Left renal cortex interstitium (tissue), 4 donors: ENCODE measurements around the gene CCDC134. TPM values are rescaled to one million over a fixed set of nuclear protein-coding genes. Genes with fewer than 3 reads are reported as not detected.

Experiments
- DNase-seq, 4 donors: peaks; one replicate each; pipeline ENCODE4 v3.0.0-alpha.2; 2013; ENCODE audit warnings: low read depth in 4 of 4, low spot score in 2 of 4, missing footprints in 1 of 4
- polyA plus RNA-seq, 4 donors: library from polyadenylated mRNA; unstranded; fragments of 120-200 nt; gene quantifications; one replicate each; pipeline ENCODE4 v1.2.1, GENCODE V29; 2013; ENCODE audit not compliant: insufficient read length in 4 of 4

CCDC134 gene
- polyA plus RNA-seq = 10 to 100 TPM in 2 of 4 donors, 1 to 10 TPM in 2; 7.8 to 10.8 (median 9.8) TPM

DNA sequence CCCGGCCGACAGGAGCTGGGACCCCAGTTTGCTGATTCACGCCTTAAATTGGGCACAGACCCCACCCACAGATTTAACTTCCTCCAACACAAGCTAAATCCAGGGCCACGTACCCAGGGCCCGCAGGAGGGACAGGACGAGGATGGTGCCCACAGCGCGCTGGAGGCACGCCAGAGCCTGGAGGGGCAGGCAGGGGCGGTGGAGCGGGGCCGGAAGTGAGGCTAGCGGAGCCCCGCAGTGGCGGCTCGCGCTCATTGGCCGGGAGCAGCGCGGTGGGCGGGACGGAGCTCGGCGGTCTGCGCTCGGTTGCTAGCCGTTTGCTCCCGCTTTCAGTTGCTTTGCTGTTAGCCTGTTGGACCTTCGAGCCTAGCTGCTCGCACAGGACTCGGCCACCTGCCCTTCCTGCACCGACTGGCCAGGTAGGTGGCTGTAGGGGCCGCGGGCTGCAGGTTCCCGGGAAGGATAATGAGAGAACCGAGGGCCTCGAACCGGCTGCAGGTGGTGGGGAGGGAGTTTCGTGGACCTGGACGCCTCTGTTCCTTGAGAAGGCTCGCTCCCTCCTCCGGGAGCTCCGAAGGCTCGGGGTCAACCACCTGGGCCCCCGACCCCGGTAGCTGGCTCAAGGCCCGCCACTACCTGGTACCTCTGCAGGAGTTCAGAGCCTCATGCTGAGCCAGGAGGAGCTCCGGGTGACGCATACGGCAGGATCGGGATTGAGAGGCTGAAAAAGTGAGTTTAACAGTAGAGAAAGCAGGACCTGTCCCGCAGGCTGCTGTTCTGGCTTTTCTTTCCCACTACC, at the start of gene CCDC134:
Gene CCDC134, plus strand, starts transcription at position 332 of the 799 bp plus-strand sequence. CDS start 8,212 bp downstream, outside the sequence.
- DNase-seq = peak; percentile 69 to 81 (median 72)

GRCh38 chr22:41752011-41752970, 48.2 kb upstream of the CCDC134 start:
- no peak for DNase-seq

GRCh38 chr22:41753984-41754383, 46.5 kb upstream of the CCDC134 start:
- DNase-seq = no peak

GRCh38 chr22:41757502-41757901, 43.0 kb upstream of the CCDC134 start:
- DNase-seq = no peak

DNA sequence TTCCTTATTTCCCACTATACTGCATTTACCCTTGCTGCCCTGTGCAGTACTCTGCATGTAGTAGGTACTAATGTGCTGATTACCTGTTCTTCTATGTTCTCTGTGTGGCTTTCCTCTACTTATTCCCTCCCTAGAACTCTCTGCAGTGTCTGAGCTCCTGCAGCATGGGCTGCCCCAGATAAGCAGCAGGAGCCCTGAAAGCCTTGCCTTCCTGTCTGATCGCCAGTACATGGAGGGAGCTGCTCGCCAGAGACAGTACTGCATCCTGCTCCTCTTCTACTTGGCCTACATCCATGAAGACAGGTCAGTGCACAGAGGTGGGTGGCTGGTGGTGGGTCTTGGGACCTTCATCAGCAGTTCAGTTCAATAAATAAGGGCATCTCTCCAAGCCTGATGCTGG, 42.2 kb upstream of the CCDC134 start:
- no peak for DNase-seq

GRCh38 chr22:41762980-41763779, 37.3 kb upstream of the CCDC134 start:
- no peak for DNase-seq

GRCh38 chr22:41766476-41766875, 34.0 kb upstream of the CCDC134 start:
- DNase-seq = no peak

- DNase-seq = no peak
Measured at GRCh38 chr22:41768430-41768829, 32.0 kb upstream of the CCDC134 start.

- no peak for DNase-seq
Measured at GRCh38 chr22:41770715-41771468, 29.6 kb upstream of the CCDC134 start.

- DNase-seq = no peak
Measured at GRCh38 chr22:41772198-41772597, 28.3 kb upstream of the CCDC134 start.

DNA sequence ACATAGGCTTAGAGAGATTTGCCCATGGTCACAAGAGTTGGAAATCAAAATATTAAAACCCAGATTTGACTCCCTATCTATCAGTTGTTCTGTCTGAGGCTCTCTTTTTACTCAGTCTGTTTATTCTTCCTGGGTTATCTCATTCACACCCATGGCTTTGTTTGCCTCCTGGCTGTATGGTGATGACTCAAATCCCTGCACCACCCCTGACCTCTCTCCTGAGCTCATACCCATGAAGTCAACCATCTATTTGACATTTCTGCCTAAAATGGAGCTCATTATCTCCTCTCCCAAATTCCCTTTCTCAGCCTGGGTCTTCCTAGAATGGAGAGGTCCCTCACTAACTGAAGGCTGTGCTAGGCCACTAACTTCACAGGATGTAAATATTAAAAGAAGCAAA, 27.8 kb upstream of the CCDC134 start:
- no peak for DNase-seq

- no peak for DNase-seq
Measured at GRCh38 chr22:41775338-41775737, 25.1 kb upstream of the CCDC134 start.

- DNase-seq = no peak
Measured at GRCh38 chr22:41775976-41776375, 24.5 kb upstream of the CCDC134 start.

DNA sequence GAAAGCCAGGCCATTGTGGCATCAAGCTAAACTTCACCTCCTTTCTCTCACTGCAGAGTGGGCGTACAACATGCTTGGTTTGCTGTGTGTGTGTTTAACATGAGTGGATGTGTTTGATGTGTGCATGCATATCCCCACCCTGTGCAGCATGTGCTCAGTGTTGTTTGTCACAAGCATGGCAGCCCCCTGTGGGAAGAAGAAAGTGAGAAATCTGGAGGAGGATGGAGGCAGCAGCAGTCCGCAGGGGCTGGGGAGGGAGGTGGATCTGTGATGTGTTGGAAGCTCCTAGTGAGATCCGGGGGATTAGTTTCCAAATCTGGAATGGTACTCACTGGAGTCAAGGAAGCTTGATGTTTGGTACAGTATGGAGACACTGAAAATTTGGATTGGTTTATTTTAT, 24.1 kb upstream of the CCDC134 start:
- DNase-seq = no peak

DNA sequence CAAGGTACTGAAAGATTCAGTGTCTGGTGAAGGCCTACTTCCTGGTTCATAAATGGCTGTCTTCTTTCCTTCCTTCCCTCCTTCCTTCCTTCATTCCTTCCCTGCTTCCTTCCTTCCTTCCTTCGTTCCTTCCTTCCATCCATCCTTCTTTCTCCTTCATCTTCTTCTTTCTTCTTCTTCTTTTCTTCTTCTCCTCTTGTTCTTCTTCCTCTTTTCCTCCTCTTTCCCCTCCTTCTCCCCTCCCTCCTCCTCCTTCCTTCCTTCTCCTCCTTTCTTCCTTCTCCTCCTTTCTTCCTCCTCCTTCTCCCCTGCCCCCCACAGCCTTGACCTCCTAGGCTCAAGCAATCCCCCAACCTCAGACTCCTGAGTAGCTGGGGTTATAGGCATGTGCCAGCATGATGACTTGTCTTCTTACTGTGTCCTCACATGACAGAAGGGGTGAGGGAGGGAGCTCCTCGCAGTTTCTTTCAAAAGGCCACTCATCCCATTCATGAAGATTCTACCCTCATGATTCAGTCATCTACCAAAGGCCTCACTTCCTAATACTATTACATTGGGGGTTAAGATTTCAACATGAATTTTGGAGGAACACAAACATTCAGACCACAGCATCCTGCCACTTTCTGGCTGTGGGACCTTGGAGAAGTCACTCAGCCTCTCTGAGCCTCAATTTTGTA, 22.6 kb upstream of the CCDC134 start:
- DNase-seq = no peak

DNA sequence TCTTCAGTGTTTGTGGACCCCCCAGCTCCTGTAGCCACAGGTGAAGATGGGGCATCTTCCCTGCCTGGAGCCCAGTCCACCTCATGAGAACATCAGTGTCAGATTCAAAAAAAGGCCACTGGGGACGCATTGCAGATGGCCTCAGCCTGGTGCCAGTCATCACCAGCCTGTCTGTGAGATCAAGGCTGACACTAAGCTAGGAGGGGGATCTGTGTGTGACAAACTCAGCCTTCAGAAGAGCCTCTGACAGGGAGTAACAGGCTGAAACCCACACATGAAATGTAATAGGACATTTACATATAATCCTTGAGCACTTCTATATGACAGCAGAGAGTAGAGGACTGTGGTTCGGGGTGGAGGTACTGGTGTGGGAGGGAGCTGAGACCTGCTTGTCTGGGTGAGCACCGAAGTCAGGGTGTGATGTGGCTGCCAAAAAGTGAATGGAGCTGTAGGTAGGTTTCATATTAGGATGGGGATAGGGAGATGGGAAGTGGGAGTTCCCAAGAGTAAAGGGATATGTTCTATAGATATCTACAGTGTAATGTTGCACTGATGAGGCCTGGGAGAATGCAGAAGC, 20.5 kb upstream of the CCDC134 start:
- no peak for DNase-seq

- no peak for DNase-seq
Measured at GRCh38 chr22:41780746-41781505, 19.6 kb upstream of the CCDC134 start.

DNA sequence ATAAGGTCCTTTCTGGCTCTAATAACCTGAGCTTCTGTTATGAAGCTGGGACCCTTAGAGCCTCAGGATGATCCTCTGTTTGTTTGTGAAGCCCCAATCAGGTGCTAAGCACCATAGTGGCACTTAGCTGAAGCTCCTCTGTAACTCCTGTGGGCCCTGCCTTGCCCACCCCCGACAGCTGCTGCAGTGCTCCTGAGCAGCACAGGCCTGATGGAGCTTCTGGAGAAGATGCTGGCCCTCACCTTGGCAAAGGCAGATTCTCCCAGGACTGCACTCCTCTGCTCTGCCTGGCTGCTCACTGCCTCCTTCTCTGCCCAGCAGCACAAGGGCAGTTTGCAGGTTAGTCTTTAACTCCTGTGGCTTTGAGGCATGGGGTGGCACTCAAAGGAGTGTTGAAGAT, 19.0 kb upstream of the CCDC134 start:
- DNase-seq = no peak
